Lower lobe of right lung (tissue), 2 donors: ENCODE measurements around the gene WDR83. TPM values are rescaled to one million over a fixed set of nuclear protein-coding genes. Genes with fewer than 3 reads are reported as not detected.

Experiments used
- ATAC-seq, 2 donors: fragments of 200-7000 bp; cut with Tn5 transposase; one replicate each; pipeline ENCODE4 v1.9.1; 2020 to 2022; ENCODE audit warnings: mild to moderate bottlenecking in 2 of 2, moderate library complexity in 2 of 2
- DNase-seq: peaks from one replicate; pipeline ENCODE4 v3.0.0-alpha.2; 2020
- H3K27ac ChIP-seq: fragments of 200-600 bp; one replicate; pipeline ENCODE4 v1.8.0; 2022
- H3K27me3 ChIP-seq: fragments of 200-600 bp; one replicate; pipeline ENCODE4 v1.8.0; 2022; ENCODE audit warnings: low read depth
- H3K36me3 ChIP-seq: fragments of 200-600 bp; one replicate; pipeline ENCODE4 v1.8.0; 2022; ENCODE audit warnings: mild to moderate bottlenecking
- H3K4me1 ChIP-seq: fragments of 200-600 bp; one replicate; pipeline ENCODE4 v1.8.0; 2022
- H3K4me3 ChIP-seq: fragments of 200-600 bp; one replicate; pipeline ENCODE4 v1.8.0; 2022; ENCODE audit warnings: mild to moderate bottlenecking
- H3K9me3 ChIP-seq: fragments of 200-600 bp; one replicate; pipeline ENCODE4 v1.8.0; 2022
- CTCF ChIP-seq: fragments of 200-600 bp; IDR thresholded peaks from one replicate; pipeline ENCODE4 v1.8.0; 2022; ENCODE audit warnings: antibody characterized with exemption, mild to moderate bottlenecking
- intact Hi-C: fragments of 100-400 bp; cut with DNase I; formaldehyde crosslinking; loops from one replicate; pipeline ENCODE4 v1.11.0; 2022
- total RNA-seq: library from RNA; stranded (reverse); fragmentation: NEBNext Ultra II Directional; extraction: Animal tissue kit (Norgen Biotek cat#: 25700); gene quantifications from one replicate; pipeline ENCODE4 v1.2.1, GENCODE V29; 2021
- donor health status: DM: no; HTN: yes; CAD: no; lungs with severe emphysema.

The WDR83 gene
- total RNA-seq, 1 donor from 2014 or later: 8.6 TPM

GRCh38 chr19:12720851-12721655, 54.4 kb downstream of the WDR83 start:
- DNase-seq: no peak
- peak in 1 of 2 donors; percentile 3 for ATAC-seq
- intact Hi-C loops: no loop called here

GRCh38 chr19:12721656-12722565, 55.3 kb downstream of the WDR83 start:
- Histone ChIP-seq H3K4me3 (peak overlapping the region; percentile 66), H3K27me3 (no peaks in the 10 kb centered on the region), H3K27ac (peak overlapping the region; percentile 87), H3K36me3 (peaks cover 23% of the 10 kb centered on the region), H3K4me1 (peaks cover 32% of the 10 kb centered on the region), H3K9me3 (no peaks in the 10 kb centered on the region)
- peak; percentile 74 to 76 for ATAC-seq
- peak; percentile 76 for DNase-seq
- no peak for TF ChIP-seq CTCF
- intact Hi-C loops: no loop called here

More at GRCh38 chr19:12720851-12721655, 54.4 kb downstream of the WDR83 start:
- Histone ChIP-seq H3K9me3 (no peaks in the 10 kb centered on the region), H3K27ac (peak overlapping the region; percentile 87), H3K36me3 (peaks cover 32% of the 10 kb centered on the region), H3K27me3 (no peaks in the 10 kb centered on the region), H3K4me3 (peak overlapping the region; percentile 66), H3K4me1 (peaks cover 32% of the 10 kb centered on the region)
- TF ChIP-seq CTCF: no peak

GRCh38 chr19:12722566-12723380, 56.2 kb downstream of the WDR83 start:
- H3K9me3 ChIP-seq: no peaks in the 10 kb centered on the region
- TF ChIP-seq CTCF: no peak
- H3K36me3 ChIP-seq: peaks cover 17% of the 10 kb centered on the region
- DNase-seq (peak; percentile 99), ATAC-seq (peak; percentile 94 to 95)
- H3K27ac ChIP-seq: peak overlapping the region; percentile 87
- peak overlapping the region; percentile 66 for H3K4me3 ChIP-seq
- intact Hi-C loops: no loop called here
- H3K27me3 ChIP-seq: no peaks in the 10 kb centered on the region
- H3K4me1 ChIP-seq: peaks cover 32% of the 10 kb centered on the region

DNA sequence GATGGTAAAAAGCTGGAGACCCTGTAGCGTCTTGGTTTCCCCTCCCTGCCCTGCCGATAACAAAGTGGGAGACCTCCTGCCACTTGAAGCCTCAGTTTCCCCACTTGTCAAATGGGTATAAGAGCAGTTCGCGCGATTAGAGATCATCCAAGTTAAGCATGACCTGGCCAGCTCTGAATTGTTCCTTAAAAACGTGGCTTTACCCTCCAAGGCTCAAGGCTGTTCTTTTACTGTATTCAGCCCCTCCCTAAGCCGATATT, 56.7 kb downstream of the WDR83 start:
- Histone ChIP-seq H3K27me3 (no peaks in the 10 kb centered on the region), H3K4me1 (peaks cover 32% of the 10 kb centered on the region), H3K9me3 (no peaks in the 10 kb centered on the region), H3K4me3 (peak overlapping the region; percentile 66), H3K27ac (peak overlapping the region; percentile 87), H3K36me3 (peaks cover 17% of the 10 kb centered on the region)
- DNase-seq (no peak), ATAC-seq (no peak)
- intact Hi-C loops: no loop called here
- TF ChIP-seq CTCF: no peak
